PC-9 (cell line): ENCODE data around the gene MIB2. TPM values are rescaled to one million over a fixed set of nuclear protein-coding genes. Genes with fewer than 3 reads are reported as not detected.
"Not testable (repeated sequence)": the region's sequence is repeated elsewhere in the genome, so short reads cannot be mapped to it uniquely, and the experiment has no call there.

ENCODE experiments used
- BruUV-seq: library from RNA; stranded (reverse); fragments of 400-500 nt; replicated peaks from 2 replicates; lab custom pipeline; 2021; lab: Mats Ljungman, UMichigan
- CTCF ChIA-PET: fragments of 300-600 bp; sonication (Branson Sonifier 250); formaldehyde crosslinking; loops from one replicate; lab custom pipeline; 2022; ENCODE audit warnings: antibody characterized with exemption; lab: Charles Lee
- POLR2A ChIA-PET: fragments of 300-600 bp; sonication (Branson Sonifier 250); formaldehyde crosslinking; loops from one replicate; lab custom pipeline; 2022; ENCODE audit warnings: antibody characterized with exemption; ENCODE audit not compliant: unreplicated experiment; lab: Charles Lee
- DNase-seq, 2 experiments: peaks; one replicate each; pipeline versions ENCODE4 v3.0.0 to v3.0.0-alpha.2; 2015 to 2022; ENCODE audit warnings: mixed read lengths in 1 of 2
- H2AFZ ChIP-seq: fragments of 200-600 bp; sonication (generic); 2 replicates; pipeline ENCODE4 v1.8.1; 2017; ENCODE audit warnings: antibody characterized with exemption
- H3F3A ChIP-seq: fragments of 200-600 bp; sonication (generic); 2 replicates; pipeline ENCODE4 v1.8.1; 2017; ENCODE audit warnings: antibody characterized with exemption, mild to moderate bottlenecking, low read depth; ENCODE audit not compliant: insufficient read depth
- H3K27ac ChIP-seq: fragments of 200-600 bp; sonication (generic); 2 replicates; pipeline ENCODE4 v1.6.1; 2016; ENCODE audit warnings: mixed run types
- H3K27me3 ChIP-seq: fragments of 200-600 bp; sonication (generic); 2 replicates; pipeline ENCODE4 v1.6.1; 2016; ENCODE audit warnings: low read depth, mixed run types; ENCODE audit not compliant: insufficient read depth
- H3K36me3 ChIP-seq: fragments of 200-600 bp; sonication (generic); 2 replicates; pipeline ENCODE4 v1.6.1; 2016; ENCODE audit warnings: low read depth, mixed run types
- H3K4me1 ChIP-seq: fragments of 200-600 bp; sonication (generic); replicated peaks from 2 replicates; pipeline ENCODE4 v1.6.1; 2016; ENCODE audit warnings: mixed run types; ENCODE audit not compliant: insufficient read depth
- H3K4me2 ChIP-seq: fragments of 200-600 bp; sonication (generic); 2 replicates; pipeline ENCODE4 v1.6.1; 2017; ENCODE audit warnings: mixed run types
- H3K4me3 ChIP-seq: fragments of 200-600 bp; sonication (generic); 2 replicates; pipeline ENCODE4 v1.6.1; 2016; ENCODE audit warnings: mixed run types
- H3K79me2 ChIP-seq: fragments of 200-600 bp; sonication (generic); 2 replicates; pipeline ENCODE4 v1.6.1; 2017; ENCODE audit warnings: low read depth, mixed run types
- H3K9me2 ChIP-seq: fragments of 200-600 bp; sonication (generic); 2 replicates; pipeline ENCODE4 v1.8.1; 2017; ENCODE audit warnings: mild to moderate bottlenecking; ENCODE audit not compliant: insufficient read depth
- H3K9me3 ChIP-seq: fragments of 200-600 bp; sonication (generic); 2 replicates; pipeline ENCODE4 v1.8.1; 2016; ENCODE audit warnings: low read depth; ENCODE audit not compliant: insufficient read depth
- H4K20me1 ChIP-seq: fragments of 200-600 bp; sonication (generic); 2 replicates; pipeline ENCODE4 v1.8.1; 2017; ENCODE audit not compliant: insufficient read depth
- EZH2 ChIP-seq: fragments of 200-600 bp; sonication (generic); IDR thresholded peaks from 2 replicates; pipeline ENCODE4 v1.8.0; 2017; ENCODE audit warnings: antibody characterized with exemption, low read depth
- intact Hi-C: fragments of 100-400 bp; cut with micrococcal nuclease; formaldehyde crosslinking; loops from one replicate; pipeline ENCODE4 v1.10.0; 2022; ENCODE audit not compliant: unreplicated experiment
- total RNA-seq: library from RNA; stranded (reverse); gene quantifications from 2 replicates; pipeline ENCODE4 v1.2.3, GENCODE V29; 2021
- TF ChIP-seq, protein P1 (sequence below): fragments of 200-600 bp; sonication (generic); conservative IDR thresholded peaks from 2 replicates; pipeline ENCODE4 v1.6.1; 2017; ENCODE audit warnings: mixed run types, antibody characterized with exemption, mild to moderate bottlenecking, moderate library complexity

Gene MIB2
- total RNA-seq, 1 experiment from 2014 or later = 75.0 TPM

DNA sequence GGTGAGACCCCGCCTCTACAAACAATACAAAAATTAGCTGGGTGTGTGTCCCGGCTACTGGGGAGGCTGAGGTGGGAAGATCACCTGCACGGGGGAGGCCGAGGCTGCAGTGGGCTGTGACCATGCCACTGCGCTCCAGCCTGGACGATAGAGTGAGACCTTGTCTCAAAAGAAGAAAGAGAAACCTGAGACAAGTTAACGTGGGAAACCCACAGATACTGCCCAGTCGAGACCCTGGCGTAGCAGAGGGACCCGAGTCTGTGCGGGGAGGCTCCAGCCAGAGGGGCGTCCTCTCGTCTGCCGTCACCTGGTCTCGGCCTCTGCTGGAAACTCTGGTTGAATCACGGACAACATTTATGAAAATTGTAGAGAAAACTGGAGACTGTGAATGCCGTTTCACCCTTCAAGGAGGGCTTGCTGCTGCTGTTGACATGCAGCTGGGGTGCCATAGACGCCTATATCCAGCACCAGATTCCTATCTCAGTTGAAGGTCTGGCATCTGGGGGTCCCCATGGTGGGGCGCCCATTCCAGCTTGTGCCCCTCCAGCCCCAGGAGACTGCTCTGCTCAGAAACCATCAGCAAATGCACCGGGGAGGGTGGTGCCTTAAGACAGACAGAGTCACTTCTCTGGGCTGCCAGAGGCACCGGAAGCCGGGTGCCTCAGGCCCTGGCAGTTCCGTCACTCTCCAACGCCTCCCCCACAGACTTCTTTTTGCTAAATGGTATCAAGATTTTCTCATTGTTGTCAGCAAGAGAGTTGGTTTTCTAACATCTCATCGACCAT is 57.1 kb downstream of the MIB2 start:
- H3K4me3 ChIP-seq = no peak overlapping the region
- no peaks in the 10 kb centered on the region for H3K9me2 ChIP-seq
- no peak overlapping the region for H3K27ac ChIP-seq
- H3K9me3 ChIP-seq = no peaks in the 10 kb centered on the region
- ChIA-PET CTCF (no interaction called here), POLR2A (no interaction called here)
- no peaks in the 10 kb centered on the region for H3F3A ChIP-seq
- no peaks in the 10 kb centered on the region for H4K20me1 ChIP-seq
- H3K4me1 ChIP-seq = no peaks in the 10 kb centered on the region
- no peak for TF ChIP-seq EZH2
- TF ChIP-seq, protein P1, sequence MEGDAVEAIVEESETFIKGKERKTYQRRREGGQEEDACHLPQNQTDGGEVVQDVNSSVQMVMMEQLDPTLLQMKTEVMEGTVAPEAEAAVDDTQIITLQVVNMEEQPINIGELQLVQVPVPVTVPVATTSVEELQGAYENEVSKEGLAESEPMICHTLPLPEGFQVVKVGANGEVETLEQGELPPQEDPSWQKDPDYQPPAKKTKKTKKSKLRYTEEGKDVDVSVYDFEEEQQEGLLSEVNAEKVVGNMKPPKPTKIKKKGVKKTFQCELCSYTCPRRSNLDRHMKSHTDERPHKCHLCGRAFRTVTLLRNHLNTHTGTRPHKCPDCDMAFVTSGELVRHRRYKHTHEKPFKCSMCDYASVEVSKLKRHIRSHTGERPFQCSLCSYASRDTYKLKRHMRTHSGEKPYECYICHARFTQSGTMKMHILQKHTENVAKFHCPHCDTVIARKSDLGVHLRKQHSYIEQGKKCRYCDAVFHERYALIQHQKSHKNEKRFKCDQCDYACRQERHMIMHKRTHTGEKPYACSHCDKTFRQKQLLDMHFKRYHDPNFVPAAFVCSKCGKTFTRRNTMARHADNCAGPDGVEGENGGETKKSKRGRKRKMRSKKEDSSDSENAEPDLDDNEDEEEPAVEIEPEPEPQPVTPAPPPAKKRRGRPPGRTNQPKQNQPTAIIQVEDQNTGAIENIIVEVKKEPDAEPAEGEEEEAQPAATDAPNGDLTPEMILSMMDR = no peak
- no TSS peak for BruUV-seq
- H3K79me2 ChIP-seq = no peaks in the 10 kb centered on the region
- H2AFZ ChIP-seq = no peak overlapping the region
- no peaks in the 10 kb centered on the region for H3K36me3 ChIP-seq
- H3K27me3 ChIP-seq = no peaks in the 10 kb centered on the region
- no peak for DNase-seq
- no peak overlapping the region for H3K4me2 ChIP-seq
- intact Hi-C loops = no loop called here

DNA sequence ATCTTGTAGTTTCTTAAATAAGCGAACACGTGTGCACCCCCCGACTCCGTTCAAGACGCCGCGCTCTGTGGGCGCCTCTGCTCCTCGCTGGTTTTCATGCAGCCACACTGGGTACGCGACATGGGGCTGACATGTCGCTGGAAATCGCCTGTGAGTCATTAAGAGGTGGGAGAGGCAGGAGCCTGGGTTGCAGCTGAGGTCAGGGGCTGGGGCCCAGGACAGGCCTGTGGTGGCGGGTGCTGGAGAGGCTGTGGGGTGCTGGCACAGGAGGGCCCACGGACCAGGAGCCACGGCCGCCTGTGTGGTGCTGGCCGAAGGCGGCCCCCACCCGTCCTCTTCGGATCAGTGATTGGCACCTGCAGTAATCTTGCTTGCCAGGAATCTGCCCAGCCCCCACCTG is 59.5 kb downstream of the MIB2 start:
- CTCF ChIA-PET = not testable (repeated sequence)

DNA sequence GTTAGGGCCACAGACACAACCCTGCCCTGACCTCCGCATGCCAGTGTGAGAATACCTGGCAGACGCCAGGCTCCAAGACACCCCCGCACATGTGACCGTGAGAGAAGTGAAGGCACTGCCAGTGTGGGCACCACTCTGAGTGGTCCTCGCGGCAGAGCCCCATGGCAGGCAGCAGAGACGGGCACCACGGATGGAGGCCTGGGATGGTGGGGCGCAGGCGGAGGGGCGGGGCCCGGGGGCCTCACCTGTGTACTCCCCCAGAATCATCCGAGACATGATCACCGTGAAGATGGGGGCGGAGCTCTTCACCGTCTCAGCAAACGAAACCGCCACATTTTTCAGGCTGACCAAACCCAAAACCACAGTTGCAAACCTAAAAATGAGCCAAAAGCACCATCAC is 59.9 kb downstream of the MIB2 start:
- H3K36me3 ChIP-seq, H2AFZ ChIP-seq, H3K9me3 ChIP-seq, H3K79me2 ChIP-seq, H4K20me1 ChIP-seq, CTCF ChIA-PET, H3K4me2 ChIP-seq, POLR2A ChIA-PET, H3F3A ChIP-seq, intact Hi-C loops, H3K27me3 ChIP-seq, DNase-seq, H3K4me3 ChIP-seq, H3K27ac ChIP-seq, BruUV-seq, H3K4me1 ChIP-seq, H3K9me2 ChIP-seq: not testable (repeated sequence)

More for the DNA sequence above, 59.5 kb downstream of the MIB2 start:
- H3K27me3 ChIP-seq, intact Hi-C loops, H2AFZ ChIP-seq, DNase-seq, H3K79me2 ChIP-seq, H3K36me3 ChIP-seq, H3K9me2 ChIP-seq, H3K4me3 ChIP-seq, H3K9me3 ChIP-seq, H4K20me1 ChIP-seq, H3K27ac ChIP-seq, H3K4me1 ChIP-seq, H3F3A ChIP-seq, BruUV-seq, H3K4me2 ChIP-seq, POLR2A ChIA-PET: not testable (repeated sequence)

DNA sequence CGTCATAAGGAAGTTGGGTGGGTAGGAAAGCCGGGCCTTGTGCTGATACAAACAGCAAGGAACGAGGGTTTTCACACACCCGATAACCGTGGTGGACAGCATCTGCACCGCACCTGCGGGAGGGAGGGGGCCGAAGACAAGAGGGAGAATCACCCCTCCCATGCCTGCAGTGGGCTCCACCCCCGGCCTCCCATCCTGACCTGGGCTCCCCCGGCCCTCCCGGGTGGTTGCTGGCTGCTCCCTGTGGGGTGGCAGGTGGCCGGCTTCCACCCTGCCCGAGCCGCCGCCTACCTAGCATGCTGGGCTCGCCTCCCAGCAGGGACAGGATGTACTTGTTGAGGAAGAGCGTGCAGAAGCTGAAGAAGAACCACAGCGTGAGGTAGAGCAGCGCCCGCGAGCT is 60.8 kb downstream of the MIB2 start:
- H2AFZ ChIP-seq, H3K9me3 ChIP-seq, intact Hi-C loops, POLR2A ChIA-PET, H3K4me3 ChIP-seq, H3F3A ChIP-seq, H3K79me2 ChIP-seq, CTCF ChIA-PET, DNase-seq, H3K9me2 ChIP-seq, H3K4me2 ChIP-seq, H3K36me3 ChIP-seq, H3K27ac ChIP-seq, H3K4me1 ChIP-seq, BruUV-seq, H3K27me3 ChIP-seq, H4K20me1 ChIP-seq: not testable (repeated sequence)
